ENCODE data around the gene MNT. TPM values are rescaled to one million over a fixed set of nuclear protein-coding genes. Genes with fewer than 3 reads are reported as not detected.

MNT gene
- total RNA-seq, 1 experiment from 2014 or later, result 38.9 TPM

GRCh38 chr17:2343421-2343820 lies 57.4 kb downstream of the MNT start:
- no peak overlapping the region for H2BK5ac ChIP-seq (ENCODE audit: insufficient read length, low read length)
- DNase-seq, result no peak
- H3K9me3 Mint-ChIP-seq, result no peaks in the 10 kb centered on the region
- no peak overlapping the region for H2BK15ac ChIP-seq (ENCODE audit: low read depth, low read length)
- H3K4ac ChIP-seq (ENCODE audit: low read depth, low read length), result no peak overlapping the region
- H4K20me1 ChIP-seq (ENCODE audit: control insufficient read depth, insufficient read depth, insufficient read length), result no peaks in the 10 kb centered on the region
- no peaks in the 10 kb centered on the region for H3K9me3 ChIP-seq (ENCODE audit: control insufficient read depth, low read depth, low read length)
- no peak overlapping the region for H3K4me2 ChIP-seq (ENCODE audit: insufficient read depth, insufficient read length, low read length)
- H3K79me2 ChIP-seq (ENCODE audit: insufficient read depth, low read length), result no peaks in the 10 kb centered on the region
- no peak overlapping the region for H2BK120ac ChIP-seq (ENCODE audit: low read depth, low read length, poor library complexity, severe bottlenecking)
- no peak overlapping the region for H2BK20ac ChIP-seq (ENCODE audit: low read depth, low read length, poor library complexity, severe bottlenecking)
- no peak overlapping the region for H3K14ac ChIP-seq (ENCODE audit: insufficient read depth, low read length)
- no peaks in the 10 kb centered on the region for H3K27me3 ChIP-seq (ENCODE audit: insufficient read depth, low read length)
- no peaks in the 10 kb centered on the region for H3K27me3 Mint-ChIP-seq (ENCODE audit: low read depth)
- no peak overlapping the region for H3T11ph ChIP-seq (ENCODE audit: low read length)
- H3K36me3 Mint-ChIP-seq (ENCODE audit: insufficient read depth in 1 of 3, low read depth in 3 of 3), result peaks cover 5 to 18% (median 15%) of the 10 kb centered on the region in 3 experiments; a peak in 6 of 7 replicates
- no CpG with 5 or more reads among the region's 5 CpGs for WGBS (ENCODE audit: extremely low coverage, insufficient read length, low lambda C conversion rate)
- TF ChIP-seq CTCF (conservative IDR thresholded peaks at IDR 0.05), result no peak
- no peak overlapping the region for H4K91ac ChIP-seq (ENCODE audit: insufficient read length, low read depth, low read length)
- no peak overlapping the region for H4K8ac ChIP-seq (replicated peaks; ENCODE audit: insufficient read length, low read depth, low read length)
- H3K9ac ChIP-seq (ENCODE audit: extremely low read depth, insufficient read length, low read length), result no peak overlapping the region
- no peak overlapping the region for H3K56ac ChIP-seq (ENCODE audit: insufficient read length, low read depth, low read length)
- no peak overlapping the region for H2BK12ac ChIP-seq (ENCODE audit: insufficient read length, low read depth, low read length)
- H3K27ac Mint-ChIP-seq, result no peak overlapping the region
- no peak overlapping the region for H3K18ac ChIP-seq (ENCODE audit: insufficient read length, low read depth, low read length)
- no peak overlapping the region for H2AK5ac ChIP-seq (ENCODE audit: insufficient read length, low read length)
- no peaks in the 10 kb centered on the region for H3K79me1 ChIP-seq (ENCODE audit: insufficient read depth, low read depth, low read length, poor library complexity, severe bottlenecking)
- H2AFZ ChIP-seq (ENCODE audit: low read length), result no peak overlapping the region
- peaks cover 5% of the 10 kb centered on the region for H3K23me2 ChIP-seq (ENCODE audit: insufficient read length, low read depth, low read length, poor library complexity, severe bottlenecking)
- no peak overlapping the region for H3K23ac ChIP-seq (ENCODE audit: insufficient read length, low read depth, low read length)
- H4K5ac ChIP-seq (ENCODE audit: insufficient read length, low read depth, low read length), result no peak overlapping the region
- peaks cover 2% of the 10 kb centered on the region for H3K4me1 ChIP-seq (ENCODE audit: insufficient read depth, low read length)
- H3K4me1 Mint-ChIP-seq, result peaks cover 17 to 20% of the 10 kb centered on the region in 2 experiments
- no peak overlapping the region for H3K4me3 Mint-ChIP-seq
- H3K27ac ChIP-seq (ENCODE audit: insufficient read length, low read depth, low read length), result no peak overlapping the region

Measured in H9 (cell line).